Esophagus muscularis mucosa (tissue), 3 donors: Measurements from ENCODE around the gene DAD1.

ENCODE experiments used
- POLR2A ChIP-seq: fragments of 450-650 bp; IDR thresholded peaks from one replicate; pipeline ENCODE4 v1.6.1; 2017; ENCODE audit warnings: antibody characterized with exemption, moderate library complexity, mild to moderate bottlenecking, low read depth
- POLR2AphosphoS5 ChIP-seq, 2 donors: sonication (generic); formaldehyde crosslinking; IDR thresholded peaks; one replicate each; pipeline ENCODE4 v1.6.1; 2017; ENCODE audit warnings: antibody characterized with exemption in 2 of 2
- TF ChIP-seq, protein P1 (sequence below), 3 experiments: fragments of 200-600 bp in 2 of 3; fragments of 450-650 bp in 1 of 3; sonication (generic) in 2 of 3; IDR thresholded peaks; one replicate each; pipeline ENCODE4 v1.5.1; 2017 to 2019; ENCODE audit warnings: antibody characterized with exemption in 3 of 3, mild to moderate bottlenecking in 2 of 3, moderate library complexity in 1 of 3

DNA sequence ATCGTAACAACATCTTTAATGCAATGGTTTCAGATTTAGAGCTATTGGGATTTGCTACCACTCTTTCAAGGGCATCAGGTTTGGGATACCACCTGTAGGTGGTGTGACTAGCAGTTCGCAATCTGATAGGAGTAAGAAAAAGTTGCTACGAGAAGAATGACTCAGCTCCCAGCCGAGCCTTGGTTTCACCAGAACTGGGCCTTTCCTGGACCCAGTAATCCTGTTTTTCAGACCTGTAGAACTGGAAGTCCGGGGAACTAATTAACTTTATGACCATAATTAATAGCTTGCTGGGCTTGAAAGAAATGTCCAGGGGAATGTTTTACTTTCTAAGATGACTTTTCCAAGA lies 9.8 kb upstream of the DAD1 start:
- TF ChIP-seq POLR2A = no peak
- TF ChIP-seq, protein P1, sequence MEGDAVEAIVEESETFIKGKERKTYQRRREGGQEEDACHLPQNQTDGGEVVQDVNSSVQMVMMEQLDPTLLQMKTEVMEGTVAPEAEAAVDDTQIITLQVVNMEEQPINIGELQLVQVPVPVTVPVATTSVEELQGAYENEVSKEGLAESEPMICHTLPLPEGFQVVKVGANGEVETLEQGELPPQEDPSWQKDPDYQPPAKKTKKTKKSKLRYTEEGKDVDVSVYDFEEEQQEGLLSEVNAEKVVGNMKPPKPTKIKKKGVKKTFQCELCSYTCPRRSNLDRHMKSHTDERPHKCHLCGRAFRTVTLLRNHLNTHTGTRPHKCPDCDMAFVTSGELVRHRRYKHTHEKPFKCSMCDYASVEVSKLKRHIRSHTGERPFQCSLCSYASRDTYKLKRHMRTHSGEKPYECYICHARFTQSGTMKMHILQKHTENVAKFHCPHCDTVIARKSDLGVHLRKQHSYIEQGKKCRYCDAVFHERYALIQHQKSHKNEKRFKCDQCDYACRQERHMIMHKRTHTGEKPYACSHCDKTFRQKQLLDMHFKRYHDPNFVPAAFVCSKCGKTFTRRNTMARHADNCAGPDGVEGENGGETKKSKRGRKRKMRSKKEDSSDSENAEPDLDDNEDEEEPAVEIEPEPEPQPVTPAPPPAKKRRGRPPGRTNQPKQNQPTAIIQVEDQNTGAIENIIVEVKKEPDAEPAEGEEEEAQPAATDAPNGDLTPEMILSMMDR (IDR thresholded peaks at IDR 0.05) = peak; percentile 27 to 36 (median 36)
- peak; percentile 56 to 57 for TF ChIP-seq POLR2AphosphoS5 (IDR thresholded peaks at IDR 0.05)
